GM12891 (cell line): ENCODE results near the gene TTC7B.

ENCODE experiments used
- POLR2A ChIP-seq: IDR thresholded peaks from 2 replicates; pipeline ENCODE4 v1.6.1; 2011; ENCODE audit warnings: low read depth, low read length, control low read depth
- POLR2AphosphoS5 ChIP-seq: IDR thresholded peaks from 2 replicates; pipeline ENCODE4 v1.6.1; 2011; ENCODE audit warnings: low read depth, low read length, control low read depth
- SPI1 ChIP-seq: IDR thresholded peaks from 2 replicates; pipeline ENCODE4 v1.6.1; 2011; ENCODE audit warnings: low read depth, low read length, control low read depth
- TAF1 ChIP-seq: IDR thresholded peaks from 2 replicates; pipeline ENCODE4 v1.6.1; 2011; ENCODE audit warnings: low read depth, low read length, control low read depth

DNA sequence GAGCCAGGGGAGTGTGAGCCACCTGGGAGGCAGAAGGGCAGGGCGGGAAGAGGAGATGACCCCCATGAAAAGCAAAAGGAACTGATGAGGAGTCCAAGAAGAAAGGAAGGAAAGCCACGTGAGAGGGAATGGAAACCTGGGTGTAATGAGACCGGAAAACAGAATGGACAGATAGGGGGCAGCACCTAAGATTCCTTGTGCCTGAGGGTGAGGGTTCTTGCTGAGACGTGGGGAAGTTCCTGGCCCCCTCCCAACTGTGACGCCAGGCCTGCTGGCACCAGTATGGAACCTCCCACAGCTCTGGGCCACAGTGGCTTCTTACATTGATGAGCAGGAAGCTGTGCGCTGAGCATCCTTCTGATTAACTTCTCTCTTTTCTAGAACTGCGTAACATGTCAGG, 30.8 kb downstream of the TTC7B start:
- TF ChIP-seq SPI1 (no peak), POLR2A (no peak), POLR2AphosphoS5 (no peak), TAF1 (no peak)
